BE2C (cell line): ENCODE results near the gene RALGPS1.

ENCODE experiments used
- DNase-seq: peaks from one replicate; pipeline ENCODE4 v3.0.0-alpha.2; 2020
- H3K27me3 ChIP-seq: fragments of 250-450 bp; sonication (Bioruptor Pico); 2 replicates; pipeline ENCODE4 v1.5.1; 2020; ENCODE audit warnings: mild to moderate bottlenecking
- H3K36me3 ChIP-seq: fragments of 250-450 bp; sonication (Bioruptor Pico); 2 replicates; pipeline ENCODE4 v1.5.1; 2020; ENCODE audit warnings: mild to moderate bottlenecking
- H3K4me1 ChIP-seq: fragments of 250-450 bp; sonication (Bioruptor Pico); 2 replicates; pipeline ENCODE4 v1.5.1; 2020
- H3K4me3 ChIP-seq: 2 replicates; pipeline ENCODE4 v1.5.1; 2011; ENCODE audit warnings: low read depth, low read length
- H3K9me3 ChIP-seq: fragments of 250-450 bp; sonication (Bioruptor Pico); 2 replicates; pipeline ENCODE4 v1.5.1; 2020
- CTCF ChIP-seq: IDR thresholded peaks from 2 replicates; pipeline ENCODE4 v1.5.1; 2012; ENCODE audit warnings: mild to moderate bottlenecking, low read depth, low read length

Gene RALGPS1

DNA sequence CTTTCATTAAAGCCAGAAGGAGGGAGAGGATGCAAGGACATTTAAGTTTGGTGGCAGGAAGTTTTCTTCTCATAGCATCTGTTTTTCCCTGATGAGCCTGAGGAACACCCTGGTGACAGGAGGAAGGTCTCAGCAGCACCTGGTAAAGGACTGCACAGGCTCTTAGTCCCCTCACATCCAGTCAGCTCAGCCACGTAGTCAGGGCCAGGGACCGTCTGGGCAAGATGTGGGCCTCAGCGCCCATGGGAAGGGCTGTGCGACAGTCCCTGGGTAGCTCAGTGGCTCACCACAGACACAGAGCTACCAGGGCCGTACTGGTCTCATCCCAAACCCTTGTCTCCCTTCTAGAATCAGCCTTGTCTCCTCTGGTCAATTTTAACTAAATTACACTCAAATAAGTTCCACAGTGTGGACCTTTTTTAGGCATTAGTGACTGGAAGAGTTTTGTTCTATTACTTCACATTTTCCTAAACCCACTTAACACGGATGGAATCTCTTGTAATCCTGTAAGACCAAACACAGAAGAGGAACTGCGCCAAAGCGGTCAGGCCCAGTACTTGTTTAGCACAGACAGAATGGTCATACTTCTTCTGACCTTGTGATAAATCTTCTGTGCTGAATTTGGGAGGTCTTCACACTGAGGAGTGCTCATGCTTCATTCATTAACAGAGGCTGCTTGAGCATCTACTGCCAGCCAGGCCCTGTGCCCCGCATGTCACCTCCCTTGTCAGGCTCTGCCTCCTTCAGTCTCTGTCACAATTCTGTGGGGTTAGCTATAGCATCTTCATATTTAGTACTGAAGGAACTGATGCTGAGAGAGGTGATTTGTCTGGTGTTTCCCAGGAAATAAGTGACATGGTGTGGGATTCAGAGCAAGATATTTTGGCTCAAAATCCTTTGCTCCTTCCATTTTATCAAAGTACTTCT is 116.5 kb downstream of the RALGPS1 start:
- TF ChIP-seq CTCF = no peak
- Histone ChIP-seq H3K9me3 (no peaks in the 10 kb centered on the region), H3K4me3 (no peak overlapping the region), H3K27me3 (no peaks in the 10 kb centered on the region), H3K4me1 (peaks cover 11% of the 10 kb centered on the region), H3K36me3 (no peaks in the 10 kb centered on the region)
- no peak for DNase-seq

GRCh38 chr9:127032256-127032655 is 117.7 kb downstream of the RALGPS1 start:
- DNase-seq = no peak
- Histone ChIP-seq H3K4me1 (peaks cover 11% of the 10 kb centered on the region), H3K4me3 (no peak overlapping the region), H3K36me3 (no peaks in the 10 kb centered on the region), H3K27me3 (no peaks in the 10 kb centered on the region), H3K9me3 (no peaks in the 10 kb centered on the region)
- TF ChIP-seq CTCF = no peak

GRCh38 chr9:127033061-127033460 is 118.5 kb downstream of the RALGPS1 start:
- Histone ChIP-seq H3K27me3 (no peaks in the 10 kb centered on the region), H3K36me3 (no peaks in the 10 kb centered on the region), H3K4me1 (peaks cover 11% of the 10 kb centered on the region), H3K9me3 (no peaks in the 10 kb centered on the region), H3K4me3 (no peak overlapping the region)
- no peak for TF ChIP-seq CTCF
- no peak for DNase-seq

GRCh38 chr9:127033789-127034188 is 119.2 kb downstream of the RALGPS1 start:
- H3K36me3 ChIP-seq = no peaks in the 10 kb centered on the region
- H3K4me3 ChIP-seq = no peak overlapping the region
- no peak for DNase-seq
- H3K27me3 ChIP-seq = no peaks in the 10 kb centered on the region
- H3K9me3 ChIP-seq = no peaks in the 10 kb centered on the region
- H3K4me1 ChIP-seq = peaks cover 11% of the 10 kb centered on the region
- no peak for TF ChIP-seq CTCF

DNA sequence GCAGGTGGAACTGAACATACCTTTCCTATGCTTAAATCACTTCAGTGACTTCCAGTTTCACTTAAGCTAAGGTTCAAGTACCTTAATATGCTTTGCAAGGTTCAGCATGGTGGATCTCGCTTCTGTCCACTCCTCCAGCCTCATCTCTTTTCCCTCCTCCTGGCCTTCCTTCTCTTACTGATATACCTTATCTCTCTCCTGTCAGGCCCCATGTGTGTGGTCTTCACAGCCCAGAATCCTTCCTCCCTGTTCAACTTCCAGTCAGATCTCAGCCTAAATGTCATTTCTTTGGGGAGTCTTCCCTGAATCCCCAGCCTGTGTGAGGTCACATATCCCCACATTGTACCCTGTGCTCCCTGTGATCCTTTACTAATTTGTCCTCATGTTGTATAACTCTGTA is 120.1 kb downstream of the RALGPS1 start:
- H3K27me3 ChIP-seq = no peaks in the 10 kb centered on the region
- H3K4me1 ChIP-seq = peaks cover 11% of the 10 kb centered on the region
- DNase-seq = no peak
- H3K36me3 ChIP-seq = no peaks in the 10 kb centered on the region
- TF ChIP-seq CTCF = no peak
- H3K4me3 ChIP-seq = no peak overlapping the region
- no peaks in the 10 kb centered on the region for H3K9me3 ChIP-seq

DNA sequence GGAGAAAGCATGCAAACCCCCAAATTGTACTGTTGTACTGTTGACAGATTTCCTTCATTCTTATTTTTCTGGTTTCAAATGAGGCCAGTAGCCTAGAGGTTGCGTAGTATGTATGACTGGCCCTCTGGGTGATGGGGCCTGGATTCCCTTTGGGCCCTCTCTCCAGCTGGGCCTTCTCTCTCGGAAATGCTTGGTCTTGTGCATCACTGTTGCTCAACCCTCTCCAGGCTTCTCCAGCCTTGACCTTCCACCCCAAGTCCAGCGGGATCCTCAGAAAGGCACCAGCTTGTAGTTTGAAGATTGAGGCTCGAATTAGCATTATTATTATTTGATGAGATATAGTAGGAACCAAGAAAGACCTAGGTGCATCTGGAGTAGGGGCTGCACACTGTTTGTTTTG is 120.8 kb downstream of the RALGPS1 start:
- no peak for DNase-seq
- H3K27me3 ChIP-seq = no peaks in the 10 kb centered on the region
- no peak overlapping the region for H3K4me3 ChIP-seq
- no peak for TF ChIP-seq CTCF
- H3K36me3 ChIP-seq = no peaks in the 10 kb centered on the region
- no peaks in the 10 kb centered on the region for H3K9me3 ChIP-seq
- peaks cover 11% of the 10 kb centered on the region for H3K4me1 ChIP-seq
